ENCODE data around the gene STK16. TPM values are rescaled to one million over a fixed set of nuclear protein-coding genes. Genes with fewer than 3 reads are reported as not detected.
A peak's percentile ranks its signal among the peaks of the same experiment; 100 is the strongest.

STK16 gene
- total and polyA plus RNA-seq, 2 of the 13 experiments (the other 11 are each of a cell fraction or from before 2014, with no cell fraction given), result 28.0 to 50.9 TPM

DNA sequence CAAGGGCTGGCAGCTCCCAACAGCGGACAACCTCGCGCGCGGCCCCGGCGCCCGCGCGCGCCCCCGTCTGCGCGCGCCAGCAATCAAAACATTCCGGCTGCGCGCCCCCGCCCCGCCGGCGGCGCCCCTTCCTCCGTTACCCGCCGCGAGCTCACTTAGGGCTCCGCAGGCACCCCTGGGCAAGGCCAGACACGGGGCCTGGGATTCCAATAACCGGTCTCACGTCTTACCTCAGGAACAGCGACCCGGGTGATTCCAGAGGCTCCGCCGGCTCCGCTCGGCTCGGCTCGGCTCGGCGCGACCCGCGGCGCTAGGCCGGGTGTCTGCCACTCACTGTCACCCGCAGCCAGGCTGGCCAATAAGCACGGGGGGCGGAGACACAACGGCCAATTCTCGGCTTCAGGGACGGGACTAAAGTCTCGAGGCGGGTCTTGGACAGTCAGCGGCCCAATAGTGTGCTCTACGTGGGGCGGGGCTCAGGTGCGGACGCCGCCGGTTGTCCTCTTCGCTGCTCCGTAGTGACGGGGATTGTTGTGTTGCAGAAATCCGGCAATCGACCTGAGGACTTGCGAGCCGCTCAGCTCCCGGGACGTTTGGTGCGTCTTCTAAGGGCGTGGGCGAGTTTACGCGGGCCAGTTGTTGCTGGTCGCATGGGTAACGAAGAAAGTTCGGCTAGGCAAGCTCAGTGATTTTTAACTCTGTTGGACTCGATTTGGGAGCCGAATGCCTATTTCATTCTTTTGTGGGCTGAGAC lies 15.8 kb upstream of the STK16 start, which contains the start of the genes ANKZF1 and ATG9A (continued):
- TF ChIP-seq ETS1 (CRISPR knock-in tag; IDR thresholded peaks at IDR 0.05) (0 out of 2 replicates have a peak, but pooled peaks have one; percentile 24), ZNF441 (CRISPR knock-in tag; IDR thresholded peaks at IDR 0.05; ENCODE audit: borderline replicate concordance) (peak; percentile 88), KLF15 (CRISPR knock-in tag; IDR thresholded peaks at IDR 0.05; ENCODE audit: borderline replicate concordance) (peak; percentile 99; the same call in 1 of the 2 replicates), HCFC1 (IDR thresholded peaks at IDR 0.05; ENCODE audit: low read depth, low read length) (no peak), TCF7 (IDR thresholded peaks at IDR 0.05; ENCODE audit: low read depth) (no peak), ZIK1 (CRISPR knock-in tag; IDR thresholded peaks at IDR 0.05; ENCODE audit: borderline replicate concordance, low read depth) (peak; percentile 61), HOXD1 (CRISPR knock-in tag; IDR thresholded peaks at IDR 0.05) (0 out of 2 replicates have a peak, but pooled peaks have one; percentile 33), CEBPG (CRISPR knock-in tag; IDR thresholded peaks at IDR 0.05) (peak; percentile 79)

DNA sequence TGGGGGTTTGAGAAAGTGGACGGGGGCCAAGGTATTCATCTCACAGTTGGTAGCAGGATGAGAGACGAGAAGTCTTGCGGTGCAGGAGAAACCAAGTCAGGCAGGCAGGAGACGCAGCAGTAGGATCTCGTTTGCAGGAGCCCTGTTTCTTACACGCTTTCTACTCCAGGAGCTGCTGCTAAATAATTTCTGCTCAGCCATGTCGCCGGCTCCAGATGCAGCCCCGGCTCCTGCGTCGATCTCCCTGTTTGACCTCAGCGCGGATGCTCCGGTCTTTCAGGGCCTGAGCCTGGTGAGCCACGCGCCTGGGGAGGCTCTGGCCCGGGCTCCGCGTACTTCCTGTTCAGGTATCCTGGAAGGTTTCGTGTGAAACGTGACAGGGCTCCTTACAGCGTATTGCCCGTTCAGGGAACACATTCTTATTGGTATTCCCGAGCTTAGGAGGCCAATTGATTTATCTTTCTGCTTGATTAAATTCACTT lies 15.2 kb upstream of the STK16 start:
- peaks cover 39% of the 10 kb centered on the region for H3K4me1 ChIP-seq (ENCODE audit: insufficient read depth, low read length)
- CTCF ChIA-PET (ENCODE audit: low intra/inter-chr PET ratio, low total read pairs), result interaction anchor here (1.2 to 2.3 kb wide), 2 partner anchors 64 to 69 kb away, joined by 3 to 15 read pairs; no protein-coding TSS in a partner anchor
- peaks cover 51% of the 10 kb centered on the region for H3K79me2 ChIP-seq (ENCODE audit: insufficient read depth, low read length)
- peaks cover 31 to 55% of the 10 kb centered on the region in 2 experiments for H3K36me3 ChIP-seq (replicated peaks in 1 of 2; ENCODE audit: control insufficient read depth in 1 of 2, insufficient read depth in 2 of 2, low read length in 2 of 2)
- H3K4me3 ChIP-seq (replicated peaks in 1 of 3; ENCODE audit: insufficient read depth in 1 of 3, low read depth in 2 of 3, low read length in 3 of 3), result peak overlapping the region; percentile 91 to 93 (median 93)
- H4K20me1 ChIP-seq (ENCODE audit: insufficient read depth, low read length), result no peaks in the 10 kb centered on the region
- H3K9ac ChIP-seq (ENCODE audit: insufficient read depth, low read depth, low read length), result peak overlapping the region; percentile 91
- FAIRE-seq (no peak), ATAC-seq (peak; percentile 55), DNase-seq (ENCODE audit: low spot score) (peak; percentile 45)
- H3K27ac ChIP-seq (ENCODE audit: extremely low read length, insufficient read depth, low read length), result peak overlapping the region; percentile 81
- no peaks in the 10 kb centered on the region; a peak in 1 of 5 replicates for H3K27me3 ChIP-seq (ENCODE audit: control insufficient read depth in 1 of 2, insufficient read depth in 2 of 2, low read length in 2 of 2)
- 2% methylated on average over 14 of the region's 24 CpGs for whole genome bisulfite sequencing (ENCODE audit: low lambda C conversion rate)
- POLR2A ChIA-PET, result interaction anchor here (1.1 to 6.6 kb wide), 14 partner anchors 9 to 158 kb away, joined by 5 to 80 read pairs (median 12); partner anchors contain the start of genes ABCB6, CNPPD1, DNAJB2 and DNPEP
- in situ Hi-C loops (cut with HindIII; ENCODE audit: extremely low pct_ligation_motif_present, low pct_unique_long_range_greater_than_20kb) (no loop called here), intact Hi-C loops (cut with micrococcal nuclease; ENCODE audit: unreplicated experiment) (no loop called here)
- H3K4me2 ChIP-seq (ENCODE audit: low read depth, low read length), result peak overlapping the region; percentile 80
- no peak overlapping the region for H2AFZ ChIP-seq (ENCODE audit: low read length)
- H3K9me3 ChIP-seq (ENCODE audit: low read length), result no peaks in the 10 kb centered on the region
- TSS peak; percentile 68 for BruUV-seq (replicated peaks)
- TF ChIP-seq ZNF777 (CRISPR knock-in tag; IDR thresholded peaks at IDR 0.05), result peak; percentile 39; the same call in 1 of the 2 replicates
- TF ChIP-seq ZNF761 (CRISPR knock-in tag; conservative IDR thresholded peaks at IDR 0.05), result peak; percentile 63; the same call in 1 of the 2 replicates
- TF ChIP-seq THAP11 (CRISPR knock-in tag; IDR thresholded peaks at IDR 0.05), result no peak
- peak; percentile 17 for TF ChIP-seq IKZF4 (CRISPR knock-in tag; IDR thresholded peaks at IDR 0.05; ENCODE audit: borderline replicate concordance, low read depth, not compliant biosample characterization)
- 0 out of 2 replicates have a peak, but pooled peaks have one; percentile 10 for TF ChIP-seq IKZF5 (CRISPR knock-in tag; IDR thresholded peaks at IDR 0.05)
- TF ChIP-seq, protein P1, sequence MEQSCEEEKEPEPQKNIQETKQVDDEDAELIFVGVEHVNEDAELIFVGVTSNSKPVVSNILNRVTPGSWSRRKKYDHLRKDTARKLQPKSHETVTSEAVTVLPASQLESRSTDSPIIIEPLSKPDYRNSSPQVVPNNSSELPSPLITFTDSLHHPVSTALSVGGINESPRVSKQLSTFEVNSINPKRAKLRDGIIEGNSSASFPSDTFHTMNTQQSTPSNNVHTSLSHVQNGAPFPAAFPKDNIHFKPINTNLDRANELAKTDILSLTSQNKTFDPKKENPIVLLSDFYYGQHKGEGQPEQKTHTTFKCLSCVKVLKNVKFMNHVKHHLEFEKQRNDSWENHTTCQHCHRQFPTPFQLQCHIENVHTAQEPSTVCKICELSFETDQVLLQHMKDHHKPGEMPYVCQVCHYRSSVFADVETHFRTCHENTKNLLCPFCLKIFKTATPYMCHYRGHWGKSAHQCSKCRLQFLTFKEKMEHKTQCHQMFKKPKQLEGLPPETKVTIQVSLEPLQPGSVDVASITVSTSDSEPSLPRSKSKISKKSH (CRISPR knock-in tag; IDR thresholded peaks at IDR 0.05; ENCODE audit: borderline replicate concordance), result 0 out of 2 replicates have a peak, but pooled peaks have one; percentile 3
- TF ChIP-seq, protein P2, sequence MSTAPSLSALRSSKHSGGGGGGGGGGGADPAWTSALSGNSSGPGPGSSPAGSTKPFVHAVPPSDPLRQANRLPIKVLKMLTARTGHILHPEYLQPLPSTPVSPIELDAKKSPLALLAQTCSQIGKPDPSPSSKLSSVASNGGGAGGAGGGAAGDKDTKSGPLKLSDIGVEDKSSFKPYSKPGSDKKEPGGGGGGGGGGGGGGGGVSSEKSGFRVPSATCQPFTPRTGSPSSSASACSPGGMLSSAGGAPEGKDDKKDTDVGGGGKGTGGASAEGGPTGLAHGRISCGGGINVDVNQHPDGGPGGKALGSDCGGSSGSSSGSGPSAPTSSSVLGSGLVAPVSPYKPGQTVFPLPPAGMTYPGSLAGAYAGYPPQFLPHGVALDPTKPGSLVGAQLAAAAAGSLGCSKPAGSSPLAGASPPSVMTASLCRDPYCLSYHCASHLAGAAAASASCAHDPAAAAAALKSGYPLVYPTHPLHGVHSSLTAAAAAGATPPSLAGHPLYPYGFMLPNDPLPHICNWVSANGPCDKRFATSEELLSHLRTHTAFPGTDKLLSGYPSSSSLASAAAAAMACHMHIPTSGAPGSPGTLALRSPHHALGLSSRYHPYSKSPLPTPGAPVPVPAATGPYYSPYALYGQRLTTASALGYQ (CRISPR knock-in tag; IDR thresholded peaks at IDR 0.05), result peak; percentile 78
